Fibroblast of skin of left biceps (primary cell): ENCODE data around the gene ERBB2.
"Not testable (repeated sequence)": the region's sequence is repeated elsewhere in the genome, so short reads cannot be mapped to it uniquely, and the experiment has no call there.

Experiments
- DNase-seq, 2 experiments: peaks; one replicate each; pipeline ENCODE4 v3.0.0-alpha.2; 2013; ENCODE audit warnings: low read depth in 2 of 2

The ERBB2 gene

GRCh38 chr17:39678340-39679116 lies 21.3 kb upstream of the ERBB2 start:
- no peak for DNase-seq

- no peak for DNase-seq
Measured at GRCh38 chr17:39679521-39680192, 20.2 kb upstream of the ERBB2 start.

DNA sequence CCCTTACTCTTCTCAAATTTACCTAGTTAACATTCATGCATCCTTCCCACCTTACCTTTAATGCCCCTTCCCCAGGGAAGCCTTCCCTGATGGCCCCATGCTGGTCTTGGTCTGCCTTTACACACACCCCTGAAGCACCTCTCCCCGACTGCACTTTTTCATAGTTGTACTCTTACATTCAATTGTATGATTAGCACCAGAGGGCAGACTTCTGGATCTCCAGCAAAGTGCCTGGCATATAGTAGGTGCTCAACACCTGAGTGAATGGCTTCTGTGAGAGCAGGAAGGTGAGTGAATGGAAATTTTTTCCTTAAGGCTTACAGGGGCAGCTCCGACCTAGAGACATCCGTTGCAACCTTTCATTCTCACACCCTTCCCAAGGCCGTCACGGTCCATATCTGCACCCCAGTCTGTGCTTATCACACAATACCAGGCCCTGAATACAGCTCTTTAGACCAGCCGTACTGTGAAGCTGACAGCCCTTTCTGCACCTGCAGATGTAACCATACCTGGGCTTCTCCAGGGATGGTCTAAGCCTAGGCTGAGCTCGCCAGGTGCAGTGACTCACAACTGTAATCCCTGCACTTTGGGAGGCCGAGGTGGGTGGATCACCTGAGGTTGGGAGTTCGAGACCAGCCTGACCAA lies 16.4 kb upstream of the ERBB2 start:
- DNase-seq, result no peak

GRCh38 chr17:39684369-39685192 lies 15.3 kb upstream of the ERBB2 start:
- DNase-seq, result no peak

DNA sequence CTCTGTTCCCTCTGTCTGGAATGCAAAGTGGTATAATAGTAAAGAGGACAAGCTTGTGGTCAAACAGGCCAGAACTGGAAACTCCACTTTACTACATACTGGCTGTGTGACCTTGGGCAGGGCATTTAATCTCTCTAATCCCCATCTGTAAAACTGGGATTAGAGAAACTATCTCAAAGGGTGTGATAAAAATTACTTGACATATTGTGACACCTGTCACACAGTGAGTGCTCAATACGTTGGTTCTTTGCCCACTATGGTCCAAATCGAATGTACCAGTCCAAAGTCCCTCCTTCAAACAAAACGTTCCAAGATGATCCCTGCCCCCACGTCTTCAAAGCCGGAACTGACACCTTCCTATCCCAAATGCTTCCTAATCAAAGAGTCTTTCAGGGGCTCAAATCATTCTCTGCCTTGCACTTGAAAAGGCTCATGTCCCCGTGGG lies 12.7 kb upstream of the ERBB2 start:
- DNase-seq, result no peak

GRCh38 chr17:39687546-39688474 lies 12.1 kb upstream of the ERBB2 start, which contains the start of gene PGAP3:
Gene PGAP3, minus strand, starts transcription at chr17:39688057. Its CDS starts 43 bp downstream, at chr17:39688014.
- DNase-seq, result peak; percentile 70 to 71

- no peak for DNase-seq
Measured at GRCh38 chr17:39688475-39688835, 11.4 kb upstream of the ERBB2 start.

GRCh38 chr17:39688945-39689344 lies 10.9 kb upstream of the ERBB2 start:
- DNase-seq, result no peak

- no peak for DNase-seq
Measured at GRCh38 chr17:39694593-39694992, 5.3 kb upstream of the ERBB2 start.

- no peak for DNase-seq
Measured at GRCh38 chr17:39695089-39695474, 4.8 kb upstream of the ERBB2 start.

- DNase-seq, result no peak
Measured at GRCh38 chr17:39696731-39697130, 3.1 kb upstream of the ERBB2 start.

DNA sequence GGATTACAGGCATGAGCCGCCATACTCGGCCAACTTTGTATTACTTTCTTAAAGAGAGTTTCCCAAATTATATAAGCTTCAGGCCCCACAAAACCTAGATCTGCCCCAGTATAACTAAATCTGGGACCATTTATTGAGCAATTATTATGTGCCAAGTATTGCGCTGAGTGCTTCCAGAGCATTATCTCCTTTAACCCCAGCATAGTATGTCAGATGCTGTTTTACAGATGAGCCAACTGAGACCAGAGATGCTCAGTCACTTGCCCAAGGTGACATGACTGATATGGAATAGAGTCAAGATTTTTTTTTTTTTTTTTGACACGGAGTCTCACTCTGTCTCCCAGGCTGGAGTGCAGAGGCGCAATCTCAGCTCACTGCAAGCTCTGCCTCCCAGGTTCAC lies 1.9 kb upstream of the ERBB2 start:
- no peak for DNase-seq

DNA sequence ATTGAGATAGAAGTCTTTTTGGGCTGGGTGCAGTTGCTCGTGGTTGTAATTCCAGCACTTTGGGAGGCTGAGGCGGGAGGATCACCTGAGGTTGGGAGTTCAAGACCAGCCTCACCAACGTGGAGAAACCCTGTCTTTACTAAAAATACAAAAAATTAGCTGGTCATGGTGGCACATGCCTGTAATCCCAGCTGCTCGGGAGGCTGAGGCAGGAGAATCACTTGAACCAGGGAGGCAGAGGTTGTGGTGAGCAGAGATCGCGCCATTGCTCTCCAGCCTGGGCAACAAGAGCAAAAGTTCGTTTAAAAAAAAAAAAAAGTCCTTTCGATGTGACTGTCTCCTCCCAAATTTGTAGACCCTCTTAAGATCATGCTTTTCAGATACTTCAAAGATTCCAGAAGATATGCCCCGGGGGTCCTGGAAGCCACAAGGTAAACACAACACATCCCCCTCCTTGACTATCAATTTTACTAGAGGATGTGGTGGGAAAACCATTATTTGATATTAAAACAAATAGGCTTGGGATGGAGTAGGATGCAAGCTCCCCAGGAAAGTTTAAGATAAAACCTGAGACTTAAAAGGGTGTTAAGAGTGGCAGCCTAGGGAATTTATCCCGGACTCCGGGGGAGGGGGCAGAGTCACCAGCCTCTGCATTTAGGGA lies 577 bp upstream of the ERBB2 start:
- DNase-seq, result not testable (repeated sequence)

DNA sequence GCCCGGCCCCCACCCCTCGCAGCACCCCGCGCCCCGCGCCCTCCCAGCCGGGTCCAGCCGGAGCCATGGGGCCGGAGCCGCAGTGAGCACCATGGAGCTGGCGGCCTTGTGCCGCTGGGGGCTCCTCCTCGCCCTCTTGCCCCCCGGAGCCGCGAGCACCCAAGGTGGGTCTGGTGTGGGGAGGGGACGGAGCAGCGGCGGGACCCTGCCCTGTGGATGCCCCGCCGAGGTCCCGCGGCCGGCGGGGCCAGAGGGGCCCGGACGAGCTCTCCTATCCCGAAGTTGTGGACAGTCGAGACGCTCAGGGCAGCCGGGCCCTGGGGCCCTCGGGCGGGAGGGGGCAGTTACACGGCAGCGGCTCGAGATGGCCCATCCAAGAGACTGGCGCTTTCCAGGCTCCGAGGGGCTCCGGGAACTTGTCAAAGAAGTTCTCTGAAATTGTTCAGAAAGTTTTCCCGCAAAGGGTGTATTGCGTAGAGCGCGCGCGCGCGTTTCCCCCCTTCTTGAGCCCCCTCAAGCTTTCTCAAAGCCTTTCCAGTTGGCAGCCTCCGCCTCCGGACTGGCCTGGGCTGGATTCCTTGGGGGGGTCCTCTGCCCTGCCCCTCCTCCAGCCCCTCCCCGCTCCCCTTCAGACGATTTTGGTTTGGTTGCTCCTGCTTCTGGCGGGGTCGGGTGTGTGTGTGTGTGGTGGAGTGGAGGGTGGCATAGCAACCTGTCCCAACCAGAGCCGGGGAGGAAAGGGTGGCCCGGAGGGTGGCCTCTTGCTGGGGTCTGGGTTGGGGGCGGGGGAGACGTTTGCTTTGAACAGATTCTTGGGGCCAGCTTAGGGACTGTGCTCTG lies 504 bp downstream of the ERBB2 start:
- no peak for DNase-seq

- no peak for DNase-seq
Measured at GRCh38 chr17:39701012-39701783, 1.3 kb downstream of the ERBB2 start.

DNA sequence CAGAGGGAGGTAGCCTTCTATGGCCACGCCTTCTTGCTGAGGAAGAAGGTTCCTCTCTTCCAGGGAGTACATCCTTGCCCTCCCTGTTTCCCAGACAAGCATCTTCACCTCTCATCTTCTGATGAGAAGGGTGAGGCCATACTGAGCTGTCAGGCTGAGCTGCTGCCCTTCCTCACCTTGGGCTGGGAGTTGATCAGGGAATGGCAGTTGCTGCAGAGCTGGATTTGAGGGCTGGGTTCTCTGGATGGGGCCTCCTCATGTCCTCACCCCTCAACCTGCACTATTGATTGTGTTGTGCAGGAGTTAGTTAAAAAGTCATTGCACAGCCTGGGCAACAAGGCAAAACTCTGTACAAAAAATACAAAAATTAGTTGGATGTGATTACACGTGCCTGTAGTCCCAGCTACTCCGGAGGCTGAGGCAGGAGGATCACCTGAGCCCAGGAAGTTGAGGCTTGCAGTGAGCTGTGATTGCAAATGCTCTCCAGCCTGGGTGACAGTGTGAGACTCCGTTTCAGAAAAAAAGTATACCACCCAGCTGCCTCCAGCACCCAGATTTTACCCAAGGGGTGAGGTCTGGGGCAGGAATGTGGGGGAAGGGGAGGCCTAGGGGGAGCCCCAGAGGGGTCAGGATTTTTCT lies 2.0 kb downstream of the ERBB2 start:
- DNase-seq, result no peak

GRCh38 chr17:39702901-39703893 lies 3.3 kb downstream of the ERBB2 start:
- no peak for DNase-seq
